NCI-H446 treated with DMSO at 0.1 percent for 48 hours (cell line): Measurements from ENCODE around the gene PARD6A.

Source experiments
- DNase-seq: peaks from one replicate; lab custom pipeline; 2025; lab: John Stamatoyannopoulos, UW

The PARD6A gene

DNA sequence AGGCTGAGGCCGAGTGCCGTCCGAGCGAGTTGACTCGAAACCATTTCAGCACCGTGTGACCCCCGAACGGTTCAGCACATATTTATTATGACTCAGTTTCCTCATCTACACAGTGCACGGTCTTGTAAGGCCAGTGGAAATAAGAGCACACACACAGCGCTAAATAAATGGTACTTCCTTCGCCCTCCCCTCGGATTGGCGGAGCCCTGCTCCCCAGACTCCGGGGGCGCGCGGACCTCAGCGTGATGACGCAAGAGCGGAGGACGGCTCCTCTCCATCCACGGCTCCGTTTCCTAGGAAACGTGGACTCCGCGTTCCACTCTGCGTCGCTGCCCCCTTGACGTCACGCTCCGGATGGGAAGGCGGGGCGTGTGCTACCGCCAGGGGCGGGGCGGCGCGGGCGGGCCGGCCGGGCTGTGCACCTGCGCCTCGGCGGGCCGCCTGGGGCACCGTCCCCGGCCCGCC, at the start of gene PARD6A:
Gene PARD6A, plus strand, starts transcription at position 397 of the 465 bp plus-strand sequence. CDS start 79 bp downstream, outside the sequence.
- DNase-seq = peak; percentile 86

- DNase-seq = no peak
Observed at GRCh38 chr16:67613808-67614207, 47.0 kb upstream of the PARD6A start.

DNA sequence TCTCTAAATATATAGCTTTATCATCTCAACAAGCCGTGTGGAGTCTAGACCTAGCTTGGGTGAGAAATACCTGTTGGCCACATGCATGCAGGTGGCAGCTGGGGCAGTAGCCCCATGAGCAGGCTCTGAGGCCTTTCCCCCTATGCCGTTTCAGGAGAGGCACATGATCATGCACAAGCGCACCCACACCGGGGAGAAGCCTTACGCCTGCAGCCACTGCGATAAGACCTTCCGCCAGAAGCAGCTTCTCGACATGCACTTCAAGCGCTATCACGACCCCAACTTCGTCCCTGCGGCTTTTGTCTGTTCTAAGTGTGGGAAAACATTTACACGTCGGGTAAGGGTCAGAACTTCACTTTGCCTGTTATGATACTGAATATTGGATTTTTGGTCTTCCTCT, 32.5 kb upstream of the PARD6A start:
- no peak for DNase-seq

- DNase-seq = no peak
Observed at GRCh38 chr16:67632415-67633172, 28.2 kb upstream of the PARD6A start.

DNA sequence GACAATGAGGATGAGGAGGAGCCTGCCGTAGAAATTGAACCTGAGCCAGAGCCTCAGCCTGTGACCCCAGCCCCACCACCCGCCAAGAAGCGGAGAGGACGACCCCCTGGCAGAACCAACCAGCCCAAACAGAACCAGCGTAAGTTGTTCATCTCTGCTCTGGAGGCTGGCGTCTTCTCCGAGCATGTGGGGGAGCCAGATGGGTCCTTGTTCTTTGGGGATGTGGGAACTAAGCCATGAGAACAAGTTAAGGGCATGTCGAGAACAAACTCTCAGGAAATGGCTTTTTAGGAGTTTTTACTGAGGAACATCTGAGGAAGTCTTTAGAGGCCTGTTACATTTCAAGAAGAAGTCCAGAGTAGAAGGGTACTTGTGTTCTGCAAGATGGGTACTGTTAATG, 24.0 kb upstream of the PARD6A start:
- DNase-seq = no peak

DNA sequence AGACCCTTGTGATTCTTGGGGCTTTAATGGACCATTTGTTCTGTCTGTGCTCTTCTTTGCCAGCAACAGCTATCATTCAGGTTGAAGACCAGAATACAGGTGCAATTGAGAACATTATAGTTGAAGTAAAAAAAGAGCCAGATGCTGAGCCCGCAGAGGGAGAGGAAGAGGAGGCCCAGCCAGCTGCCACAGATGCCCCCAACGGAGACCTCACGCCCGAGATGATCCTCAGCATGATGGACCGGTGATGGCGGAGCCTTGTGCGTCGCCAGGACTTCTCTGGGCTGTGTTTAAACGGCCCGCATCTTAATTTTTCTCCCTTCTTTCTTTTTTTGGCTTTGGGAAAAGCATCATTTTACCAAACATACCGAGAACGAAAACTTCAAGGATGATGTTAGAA, 23.1 kb upstream of the PARD6A start:
- DNase-seq = no peak

DNA sequence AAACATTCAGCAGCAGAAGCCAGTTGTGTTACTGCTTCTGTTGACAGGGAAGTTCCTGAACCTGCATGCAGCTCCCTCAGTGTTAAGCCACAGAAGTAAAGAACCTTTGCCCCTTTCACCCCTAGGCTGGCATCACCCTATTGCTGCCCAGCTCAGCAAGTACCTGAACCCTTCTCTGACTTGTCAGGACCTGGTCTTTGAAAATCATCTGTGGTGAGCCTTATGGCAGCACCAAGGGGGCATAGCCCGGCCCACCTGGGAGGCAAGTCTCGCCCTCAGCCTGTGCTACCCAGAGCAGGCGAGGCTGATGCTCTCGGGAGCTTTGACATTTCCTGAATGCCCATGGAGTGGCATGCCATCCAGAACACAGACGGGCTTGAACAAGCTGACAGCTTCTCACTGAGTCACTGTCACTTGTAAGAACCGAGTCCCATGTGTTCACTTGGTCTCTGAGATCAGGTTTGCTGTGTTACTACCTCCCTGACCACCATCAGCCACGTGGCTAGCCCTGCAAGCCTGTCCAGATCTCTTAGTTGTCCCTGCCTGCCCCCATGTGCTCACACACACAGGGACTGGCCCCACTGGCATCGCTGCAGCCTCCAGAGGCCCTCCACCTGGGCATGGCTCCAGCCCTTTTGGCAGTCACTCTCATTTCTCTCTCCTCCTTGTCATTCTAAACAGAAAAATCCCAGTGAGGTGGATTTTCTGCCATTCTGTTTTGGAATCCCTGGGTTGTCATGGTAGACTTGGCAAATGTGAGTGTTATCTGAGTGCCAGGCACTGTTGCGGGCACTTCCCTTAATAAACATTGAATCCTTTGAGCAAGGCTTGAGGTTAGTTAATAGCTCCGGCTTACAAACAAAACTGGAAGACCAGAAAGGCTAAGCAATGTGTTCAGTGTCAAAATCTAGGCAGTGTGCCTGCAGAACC, 18.7 kb upstream of the PARD6A start:
- peak; percentile 66 for DNase-seq

DNA sequence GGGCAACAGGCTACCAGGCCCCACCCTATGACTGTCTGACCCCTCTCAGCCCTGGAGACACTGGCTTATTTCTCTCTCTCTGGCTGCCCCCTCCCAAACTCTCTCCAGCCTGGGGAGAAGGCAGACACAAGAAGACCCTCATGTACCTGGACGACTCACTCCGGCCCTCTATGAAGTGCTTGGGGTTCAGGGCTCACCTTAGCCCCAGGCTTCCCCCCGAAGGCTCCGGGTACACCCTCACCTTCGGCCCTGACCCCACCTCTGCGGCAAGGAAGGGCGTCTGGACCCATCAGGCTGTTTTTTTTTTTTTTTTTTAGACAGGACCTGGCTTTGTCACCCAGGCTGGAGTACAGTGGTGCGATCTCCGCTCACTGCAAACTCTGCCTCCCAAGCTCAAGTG, 16.7 kb upstream of the PARD6A start:
- DNase-seq = no peak

- DNase-seq = no peak
Observed at GRCh38 chr16:67645397-67646121, 15.2 kb upstream of the PARD6A start.

GRCh38 chr16:67647111-67647651, 13.6 kb upstream of the PARD6A start:
- no peak for DNase-seq

GRCh38 chr16:67647681-67648080, 13.1 kb upstream of the PARD6A start:
- DNase-seq = no peak

DNA sequence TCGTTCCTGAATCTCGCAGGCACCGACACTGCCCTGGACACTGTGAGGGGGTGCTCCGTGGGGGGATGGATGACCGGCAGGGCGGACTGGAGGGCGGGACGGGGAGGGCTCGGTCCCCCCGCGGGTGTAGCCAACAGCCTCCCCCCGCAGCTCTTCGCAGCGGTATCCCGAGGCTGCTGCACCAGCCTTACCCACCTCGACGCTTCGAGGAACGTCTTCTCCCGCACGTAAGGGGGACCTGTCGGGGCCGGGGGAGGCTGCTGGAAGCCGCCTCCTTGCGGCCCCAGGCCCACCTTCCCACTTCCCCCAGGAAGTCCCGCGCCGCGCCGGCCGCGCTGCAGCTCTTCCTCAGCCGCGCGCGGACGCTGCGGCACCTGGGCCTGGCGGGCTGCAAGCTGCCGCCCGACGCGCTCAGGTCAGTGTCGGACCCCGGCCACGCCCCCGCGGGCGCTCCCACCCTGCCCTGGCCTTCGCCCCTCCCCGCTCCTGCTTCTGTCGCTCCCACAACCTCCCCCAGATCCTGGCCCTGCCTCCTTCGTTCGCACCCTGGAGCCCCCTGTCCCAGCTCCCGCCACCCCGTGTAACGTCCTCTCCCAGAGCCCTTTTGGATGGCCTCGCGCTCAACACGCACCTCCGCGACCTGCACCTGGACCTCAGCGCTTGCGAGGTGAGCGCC, 12.5 kb upstream of the PARD6A start:
- no peak for DNase-seq

GRCh38 chr16:67648764-67649407, 11.9 kb upstream of the PARD6A start:
- DNase-seq = no peak

GRCh38 chr16:67649494-67649931, 11.2 kb upstream of the PARD6A start:
- DNase-seq = no peak

DNA sequence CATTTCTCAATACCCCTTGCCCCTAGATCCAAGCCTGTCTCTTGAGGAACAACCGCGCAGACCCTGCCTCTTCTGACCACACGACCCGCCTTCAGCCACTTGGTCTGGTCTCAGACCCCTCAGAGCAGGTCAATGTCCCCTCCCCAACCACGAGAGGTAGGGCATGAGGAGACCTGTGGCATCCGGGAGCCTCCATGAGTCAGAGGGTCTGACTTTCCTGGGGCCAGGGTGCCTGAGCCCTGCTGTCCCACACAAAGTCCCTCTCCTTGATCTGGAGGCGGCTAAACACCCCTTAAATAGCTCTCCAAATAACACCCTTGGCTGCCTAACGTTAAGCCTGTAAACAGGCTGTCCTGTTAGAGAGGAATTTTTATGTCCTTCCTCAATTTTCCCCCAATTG, 10.7 kb upstream of the PARD6A start:
- no peak for DNase-seq

DNA sequence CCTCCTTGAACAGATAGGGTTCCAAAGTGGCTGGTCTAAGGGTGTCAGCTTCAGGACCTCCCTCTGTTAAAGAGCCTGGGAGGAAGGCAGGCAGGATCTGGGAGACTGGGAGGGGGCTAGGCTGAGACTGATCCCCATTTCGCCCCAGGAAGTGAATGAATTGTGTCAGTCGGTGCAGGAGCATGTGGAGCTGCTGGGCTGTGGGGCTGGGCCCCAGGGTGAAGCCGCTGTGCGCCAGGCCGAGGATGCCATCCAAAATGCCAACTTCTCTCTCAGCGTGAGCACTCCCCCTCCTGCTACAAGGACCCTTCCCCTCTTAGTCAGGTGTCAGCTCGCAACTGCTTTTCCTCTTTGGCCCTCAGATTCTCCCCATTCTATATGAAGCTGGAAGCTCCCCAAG, 9.7 kb upstream of the PARD6A start:
- no peak for DNase-seq

DNA sequence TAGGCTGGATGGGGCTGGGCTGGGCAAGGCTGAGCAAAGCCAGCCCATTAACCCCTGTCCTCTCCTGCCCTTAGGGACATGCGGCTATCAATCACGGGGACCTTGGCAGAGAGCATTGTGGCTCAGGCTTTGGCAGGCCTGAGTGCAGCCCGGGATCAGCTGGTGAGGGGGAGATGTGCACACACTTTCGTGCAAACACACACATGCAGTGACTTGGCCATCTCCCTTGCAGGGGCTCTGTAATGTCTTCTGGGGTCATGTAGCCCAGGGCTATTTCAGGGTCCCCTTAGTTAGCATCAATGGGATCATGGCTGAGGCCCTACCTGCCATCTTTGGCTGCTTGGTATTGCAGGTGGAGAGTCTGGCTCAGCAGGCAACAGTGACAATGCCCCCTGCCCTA, 8.9 kb upstream of the PARD6A start:
- DNase-seq = no peak

- DNase-seq = no peak
Observed at GRCh38 chr16:67652578-67653127, 8.1 kb upstream of the PARD6A start.

DNA sequence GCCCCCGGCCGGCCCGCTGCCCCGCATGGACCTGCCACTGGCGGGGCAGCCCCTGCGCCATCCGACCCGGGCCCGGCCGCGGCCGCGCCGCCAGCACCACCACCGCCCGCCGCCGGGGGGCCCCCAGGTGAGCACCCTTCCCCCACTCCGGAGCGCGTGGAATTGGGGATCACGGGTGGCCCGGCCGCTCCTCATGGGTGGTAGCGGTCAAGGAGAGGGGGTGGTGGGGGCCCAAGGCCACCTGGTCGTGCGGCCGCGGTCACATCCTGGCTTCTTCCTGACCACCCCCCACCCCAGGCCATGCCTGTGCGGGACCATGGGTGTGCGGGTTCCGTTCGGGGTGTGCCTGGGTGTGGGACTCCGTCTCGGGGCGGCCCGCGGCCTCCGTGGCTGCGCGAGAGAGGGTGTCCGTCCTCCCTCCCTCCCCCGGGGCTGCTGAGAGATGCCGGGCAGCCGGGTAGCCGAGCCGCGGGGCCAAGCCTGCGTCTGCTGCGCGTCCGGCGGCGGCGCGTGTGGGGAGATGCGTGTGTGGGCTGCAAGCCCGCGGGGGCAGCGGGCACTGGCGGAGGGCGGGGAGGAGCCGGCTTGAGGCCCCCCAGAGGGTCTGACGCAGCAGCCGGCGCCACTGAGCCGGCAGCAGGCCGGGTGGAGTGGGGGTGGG, 7.5 kb upstream of the PARD6A start:
- no peak for DNase-seq

- DNase-seq = no peak
Observed at GRCh38 chr16:67653789-67654402, 6.9 kb upstream of the PARD6A start.
